Heart left ventricle (tissue), 16 donors: Measurements from ENCODE around the gene SRGAP3. TPM values are rescaled to one million over a fixed set of nuclear protein-coding genes. Genes with fewer than 3 reads are reported as not detected.
"Not testable (repeated sequence)": the region's sequence is repeated elsewhere in the genome, so short reads cannot be mapped to it uniquely, and the experiment has no call there.

Source experiments
- ATAC-seq, 4 donors: fragments of 200-7000 bp; cut with Tn5 transposase; one replicate each; pipeline ENCODE4 v1.9.1; 2020 to 2022; ENCODE audit warnings: moderate library complexity in 4 of 4, mild to moderate bottlenecking in 3 of 4, moderate number of reproducible peaks in 1 of 4
- DNase-seq, 5 donors: peaks; one replicate each; pipeline ENCODE4 v3.0.0-alpha.2; 2020
- H3K27ac ChIP-seq, 12 donors: fragments of 200-600 bp; sonication (generic) in 4 of 12; one replicate each; pipeline versions ENCODE4 v1.5.0 to v1.8.0; 2016 to 2022; ENCODE audit warnings: mild to moderate bottlenecking in 2 of 12
- H3K27me3 ChIP-seq, 9 donors: fragments of 200-600 bp; sonication (generic) in 2 of 9; one replicate each; pipeline versions ENCODE4 v1.5.1 to v1.8.0; 2016 to 2022; ENCODE audit warnings: mild to moderate bottlenecking in 3 of 9
- H3K36me3 ChIP-seq, 9 donors: fragments of 200-600 bp; sonication (generic) in 2 of 9; one replicate each; pipeline versions ENCODE4 v1.5.0 to v1.8.0; 2018 to 2022; ENCODE audit warnings: mild to moderate bottlenecking in 2 of 9
- H3K4me1 ChIP-seq, 12 donors: fragments of 200-600 bp; sonication (generic) in 4 of 12; one replicate each; pipeline versions ENCODE4 v1.5.0 to v1.8.0; 2016 to 2022; ENCODE audit warnings: mild to moderate bottlenecking in 3 of 12
- H3K4me3 ChIP-seq, 12 donors: fragments of 200-600 bp; sonication (generic) in 4 of 12; one replicate each; pipeline versions ENCODE4 v1.5.0 to v1.8.0; 2017 to 2022; ENCODE audit warnings: mild to moderate bottlenecking in 9 of 12, moderate library complexity in 4 of 12
- H3K9me3 ChIP-seq, 12 donors: fragments of 200-600 bp; sonication (generic) in 4 of 12; one replicate each; pipeline versions ENCODE4 v1.5.0 to v1.8.0; 2016 to 2022; ENCODE audit warnings: mild to moderate bottlenecking in 1 of 12
- POLR2A ChIP-seq, 2 donors: fragments of 450-650 bp; IDR thresholded peaks; one replicate each; pipeline ENCODE4 v1.6.1; 2017; ENCODE audit warnings: antibody characterized with exemption in 2 of 2, mild to moderate bottlenecking in 2 of 2, moderate library complexity in 2 of 2
- WGBS, 4 donors: extraction: QIAGEN DNeasy Blood & Tissue Kit in 2 of 4; methylation state at CpG; one replicate each; pipeline versions ENCODE4 v1.1.5 to v1.1.7; 2013 to 2018; 5-methylcytosine and 5-hydroxymethylcytosine counted together
- intact Hi-C, 10 donors: fragments of 100-400 bp; cut with DNase I; formaldehyde crosslinking; loops; one replicate each; pipeline versions ENCODE4 v1.11.1 to v1.14.2; 2022
- polyA plus RNA-seq, 2 donors: library from polyadenylated mRNA; stranded (reverse); fragments of 200-250 nt; gene quantifications; one replicate each; pipeline ENCODE4 v1.2.3, GENCODE V29; 2013
- total RNA-seq, 9 donors: library from RNA; depleted of rRNA in 2 of 9; stranded (reverse); fragments of >200 nt in 2 of 9; fragmentation: NEBNext Ultra II Directional in 3 of 9; extraction: Animal tissue kit (Norgen Biotek cat#: 25700) in 3 of 9; gene quantifications; one replicate each; pipeline versions ENCODE4 v1.1.0 to v1.2.4, GENCODE V29; 2016 to 2023
- TF ChIP-seq, protein P1 (sequence below), 12 donors: fragments of 200-600 bp; sonication (generic) in 4 of 12; IDR thresholded peaks; one replicate each; pipeline versions ENCODE4 v1.5.0 to v1.8.0; 2018 to 2022; ENCODE audit warnings: antibody characterized with exemption in 12 of 12, mild to moderate bottlenecking in 5 of 12
- donor health status: ischemic (EF 13 %, LVEDD 7.1; RV severe dilation, severe dysfunction).
- donor health status: healthy with polysubstance abuse.
- donor health status: DM: no; HTN: yes; CAD: no.
- donor health status: DM: no; HTN: no; CAD: no.
- donor health status: ischemic (EF 25% LVEDD 6.9; RV normal size, moderate dysfunction).
- donor health status: ischemic (EF 25% LVEDD 5.7; RV mildly dilated, moderate dysfunction).
- donor health status: healthy.
- donor health status: DM: yes; HTN: yes; CAD: no.
- donor health status: ischemic (EF 35%, LVEDD 5.7; RV mildly dilated, moderate dysfunction).
- donor health status: nonischemic (EF 11% LVEDD 7.7; RV severe dilation, severe dysfunction).
- donor health status: DM: yes; HTN: yes; CAD: no.
- donor health status: PGD.
- donor health status: ischemic (EF 29% LVEDD 5.4; RV normal size, mild dysfunction).
- donor health status: nonischemic (EF 23%, LVEDD 6.1; RV moderate dilation, normal function).

SRGAP3 gene
- total and polyA plus RNA-seq, 11 donors = 1.4 to 16.8 (median 9.0) TPM

DNA sequence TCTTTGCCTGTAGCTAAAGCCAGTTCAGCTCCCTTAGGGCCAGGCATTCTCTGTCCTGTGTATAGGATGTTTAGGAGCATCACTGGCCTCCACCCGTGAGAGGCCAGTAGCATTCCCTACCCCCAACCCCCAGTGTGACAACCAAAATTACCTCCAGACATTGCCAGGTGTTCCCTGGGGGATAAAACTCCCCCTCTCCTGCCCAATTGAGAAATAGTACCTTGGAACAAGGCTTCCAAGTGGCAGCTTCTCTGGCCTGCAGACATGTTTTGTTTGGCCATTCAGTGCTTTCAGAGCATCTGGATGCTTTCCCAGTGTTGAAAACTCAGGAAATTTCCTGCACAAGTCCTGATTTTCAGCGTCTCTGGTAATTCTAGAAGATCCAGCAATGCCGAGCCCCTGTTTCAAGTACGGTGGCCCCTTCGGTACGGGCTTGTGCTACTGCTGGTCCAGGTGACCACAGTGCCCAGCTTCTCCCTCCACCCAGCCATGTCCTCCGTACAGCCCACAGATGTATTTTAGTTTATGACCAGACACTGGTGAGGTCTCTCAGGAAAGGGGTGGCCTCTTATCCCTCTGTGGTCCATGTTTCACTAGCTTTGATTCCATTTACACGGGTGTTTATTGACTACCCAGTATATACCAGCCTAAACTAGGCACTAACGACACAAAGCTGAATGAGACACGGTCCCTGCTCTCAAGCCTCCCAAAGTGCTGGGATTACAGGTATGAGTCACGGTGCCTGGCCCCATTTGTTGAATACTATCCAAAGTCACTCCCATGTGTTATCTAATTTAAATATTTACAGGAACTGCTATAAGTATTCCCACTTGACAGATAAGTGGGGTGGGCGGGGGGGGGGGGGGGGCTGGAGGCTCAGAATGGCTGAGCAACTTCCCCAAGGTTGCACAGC is 160.7 kb downstream of the SRGAP3 start:
- no peak for DNase-seq
- peak in 2 of 4 donors; percentile 41 to 44 for ATAC-seq
- intact Hi-C loops = no loop called here

DNA sequence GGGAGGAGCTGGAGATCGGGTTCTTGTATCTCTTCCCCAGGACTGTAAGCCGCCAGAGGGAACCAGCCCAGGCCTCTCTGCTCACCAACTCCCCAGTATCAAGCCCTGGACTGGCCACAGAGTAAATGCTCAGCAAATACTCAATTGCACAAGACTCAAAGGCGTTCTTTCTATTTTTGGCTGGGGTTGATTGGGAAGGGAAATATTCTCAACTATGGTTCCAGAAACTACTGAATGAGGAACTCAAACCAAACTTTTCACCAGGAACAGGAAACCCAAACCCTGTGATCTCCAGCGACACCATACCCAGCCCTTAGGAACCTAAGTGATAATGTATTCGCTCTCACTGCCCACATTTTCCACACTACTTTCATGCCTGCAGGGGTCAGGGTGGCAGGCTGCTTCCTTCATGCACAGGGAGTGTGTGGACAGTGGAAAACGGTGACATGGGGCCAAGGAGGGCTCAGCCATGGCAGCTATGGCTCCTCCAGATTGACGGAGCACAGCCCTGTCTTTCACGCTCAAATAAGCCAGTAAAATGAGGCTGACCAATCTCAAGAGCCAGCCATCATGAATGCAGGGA is 161.5 kb downstream of the SRGAP3 start:
- ATAC-seq = peak; percentile 32 to 79 (median 72)
- peak in 1 of 5 donors; percentile 22 for DNase-seq
- intact Hi-C loops = no loop called here
- H3K27ac ChIP-seq = peak overlapping the region in 1 of 12 donors; percentile 51
- no peaks in the 10 kb centered on the region for H3K36me3 ChIP-seq
- TF ChIP-seq, protein P1, sequence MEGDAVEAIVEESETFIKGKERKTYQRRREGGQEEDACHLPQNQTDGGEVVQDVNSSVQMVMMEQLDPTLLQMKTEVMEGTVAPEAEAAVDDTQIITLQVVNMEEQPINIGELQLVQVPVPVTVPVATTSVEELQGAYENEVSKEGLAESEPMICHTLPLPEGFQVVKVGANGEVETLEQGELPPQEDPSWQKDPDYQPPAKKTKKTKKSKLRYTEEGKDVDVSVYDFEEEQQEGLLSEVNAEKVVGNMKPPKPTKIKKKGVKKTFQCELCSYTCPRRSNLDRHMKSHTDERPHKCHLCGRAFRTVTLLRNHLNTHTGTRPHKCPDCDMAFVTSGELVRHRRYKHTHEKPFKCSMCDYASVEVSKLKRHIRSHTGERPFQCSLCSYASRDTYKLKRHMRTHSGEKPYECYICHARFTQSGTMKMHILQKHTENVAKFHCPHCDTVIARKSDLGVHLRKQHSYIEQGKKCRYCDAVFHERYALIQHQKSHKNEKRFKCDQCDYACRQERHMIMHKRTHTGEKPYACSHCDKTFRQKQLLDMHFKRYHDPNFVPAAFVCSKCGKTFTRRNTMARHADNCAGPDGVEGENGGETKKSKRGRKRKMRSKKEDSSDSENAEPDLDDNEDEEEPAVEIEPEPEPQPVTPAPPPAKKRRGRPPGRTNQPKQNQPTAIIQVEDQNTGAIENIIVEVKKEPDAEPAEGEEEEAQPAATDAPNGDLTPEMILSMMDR (IDR thresholded peaks at IDR 0.05) = peak in 1 of 12 donors; percentile 2
- TF ChIP-seq POLR2A (IDR thresholded peaks at IDR 0.05) = no peak
- 73 to 85% (median 75%) methylated on average over 8 of the region's 8 CpGs for WGBS, 4 donors
- H3K4me1 ChIP-seq = peaks cover 0 to 21% (median 2%) of the 10 kb centered on the region in 12 donors
- no peaks in the 10 kb centered on the region for H3K9me3 ChIP-seq
- H3K27me3 ChIP-seq = no peaks in the 10 kb centered on the region
- no peak overlapping the region for H3K4me3 ChIP-seq

More for the DNA sequence above, 160.7 kb downstream of the SRGAP3 start:
- Histone ChIP-seq H3K4me1 (peaks cover 0 to 21% (median 2%) of the 10 kb centered on the region in 12 donors), H3K9me3 (no peaks in the 10 kb centered on the region), H3K4me3 (no peak overlapping the region), H3K27ac (peak overlapping the region in 1 of 12 donors; percentile 51), H3K27me3 (no peaks in the 10 kb centered on the region), H3K36me3 (no peaks in the 10 kb centered on the region)
- 49 to 64% (median 52%) methylated on average over 12 of the region's 12 CpGs for WGBS, 4 donors
- TF ChIP-seq POLR2A (IDR thresholded peaks at IDR 0.05) = no peak

DNA sequence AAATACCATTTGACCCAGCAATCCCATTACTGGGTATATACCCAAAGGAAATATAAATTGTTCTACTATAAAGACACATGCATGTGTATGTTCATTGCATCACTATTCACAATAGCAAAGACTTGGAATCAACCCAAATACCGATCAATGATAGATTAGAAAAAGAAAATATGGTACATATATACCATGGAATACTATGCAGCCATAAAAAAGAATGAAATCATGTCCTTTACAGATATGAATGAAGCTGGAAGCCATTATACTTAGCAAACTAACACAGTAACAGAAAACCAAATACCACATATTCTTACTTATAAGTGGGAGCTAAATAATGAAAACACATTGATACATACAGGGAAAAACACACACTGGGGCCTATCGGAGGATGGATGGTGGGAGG is 164.0 kb downstream of the SRGAP3 start:
- H3K27ac ChIP-seq, H3K27me3 ChIP-seq, intact Hi-C loops, H3K9me3 ChIP-seq, H3K4me3 ChIP-seq, DNase-seq, H3K36me3 ChIP-seq, ATAC-seq: not testable (repeated sequence)
- H3K4me1 ChIP-seq = peaks cover 0 to 21% (median 2%) of the 10 kb centered on the region in 12 donors
- 38 to 57% (median 46%) methylated on average over 2 of the region's 2 CpGs for WGBS, 4 donors

DNA sequence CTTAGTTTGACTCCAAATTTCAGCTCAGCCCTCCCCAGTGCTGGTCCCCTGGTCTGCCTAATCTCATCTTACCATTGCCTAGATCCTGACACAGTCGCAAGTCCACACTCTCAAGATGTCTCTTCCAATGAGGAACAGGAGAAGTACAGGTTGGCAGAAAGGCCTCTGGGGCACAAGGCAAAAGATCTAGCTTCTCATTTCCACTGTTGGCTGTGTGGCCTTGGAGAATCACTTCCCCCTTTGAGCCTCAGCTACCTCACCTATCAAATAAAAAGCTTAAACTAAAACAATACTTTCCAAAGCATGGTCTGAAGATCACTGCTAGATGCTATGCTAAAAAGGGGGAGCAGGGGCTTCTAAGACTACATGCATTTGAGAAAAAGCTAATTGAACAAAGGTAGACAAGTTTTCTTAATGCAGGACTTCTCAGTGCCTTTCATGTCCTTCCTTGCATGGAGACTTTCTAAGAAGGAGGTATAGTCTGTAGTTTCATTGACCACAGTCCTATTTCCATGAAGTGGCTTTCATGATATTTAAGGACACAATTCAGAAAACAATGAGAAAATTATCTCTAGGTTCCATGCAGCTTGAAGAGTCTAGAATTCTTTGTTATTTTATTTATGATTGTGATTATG is 168.1 kb downstream of the SRGAP3 start:
- WGBS, 4 donors = 84 to 100% (median 90%) methylated on average over 1 of the region's 1 CpG
- no peaks in the 10 kb centered on the region for H3K4me1 ChIP-seq
- H3K9me3 ChIP-seq = no peaks in the 10 kb centered on the region
- no peak overlapping the region for H3K27ac ChIP-seq
- intact Hi-C loops = no loop called here
- no peak for TF ChIP-seq POLR2A (IDR thresholded peaks at IDR 0.05)
- TF ChIP-seq, protein P1 (IDR thresholded peaks at IDR 0.05) = no peak
- ATAC-seq (no peak), DNase-seq (no peak)
- no peak overlapping the region for H3K4me3 ChIP-seq
- no peaks in the 10 kb centered on the region for H3K27me3 ChIP-seq
- no peaks in the 10 kb centered on the region for H3K36me3 ChIP-seq

DNA sequence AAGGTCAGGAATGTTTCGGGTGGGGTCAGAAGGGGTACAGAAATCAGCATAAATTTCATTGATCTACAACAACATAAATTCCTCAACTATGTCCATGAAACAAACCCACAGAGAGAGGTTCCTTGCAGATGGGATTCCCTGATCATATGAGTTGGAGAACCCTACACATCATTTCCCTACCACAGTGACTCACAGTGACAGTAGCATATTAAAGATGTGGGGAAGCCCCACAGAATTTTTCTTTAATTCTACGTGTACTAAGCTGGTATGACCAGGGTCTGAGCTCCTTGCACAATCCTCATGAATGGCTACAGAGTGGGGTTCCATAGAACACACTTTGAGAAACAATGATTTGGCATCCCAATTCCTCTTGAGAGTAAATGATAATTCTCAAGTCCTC is 169.3 kb downstream of the SRGAP3 start:
- ATAC-seq (no peak), DNase-seq (no peak)
- intact Hi-C loops = no loop called here
- WGBS, 4 donors = 92 to 94% (median 93%) methylated on average over 2 of the region's 2 CpGs
- Histone ChIP-seq H3K27me3 (no peaks in the 10 kb centered on the region), H3K36me3 (no peaks in the 10 kb centered on the region), H3K27ac (no peak overlapping the region), H3K9me3 (no peaks in the 10 kb centered on the region), H3K4me1 (no peaks in the 10 kb centered on the region), H3K4me3 (no peak overlapping the region)
- no peak for TF ChIP-seq POLR2A (IDR thresholded peaks at IDR 0.05)
- TF ChIP-seq, protein P1 (IDR thresholded peaks at IDR 0.05) = no peak
